KMS-11 (cell line): ENCODE results near the gene DEFB112.

ENCODE experiments used
- H2AFZ ChIP-seq: fragments of 200-600 bp; sonication (generic); 2 replicates; pipeline ENCODE4 v1.6.1; 2016; ENCODE audit warnings: antibody characterized with exemption, mixed run types, low read depth
- H3K27ac ChIP-seq: fragments of 200-600 bp; sonication (generic); 2 replicates; pipeline ENCODE4 v1.6.1; 2016; ENCODE audit warnings: mild to moderate bottlenecking, mixed run types
- H3K27me3 ChIP-seq: fragments of 200-600 bp; sonication (generic); 2 replicates; pipeline ENCODE4 v1.6.1; 2017; ENCODE audit warnings: mild to moderate bottlenecking, low read depth, mixed run types, moderate library complexity; ENCODE audit not compliant: insufficient read depth
- H3K36me3 ChIP-seq: fragments of 200-600 bp; sonication (generic); 2 replicates; pipeline ENCODE4 v1.6.1; 2017; ENCODE audit warnings: mild to moderate bottlenecking, mixed run types; ENCODE audit not compliant: insufficient read depth
- H3K4me1 ChIP-seq: fragments of 200-600 bp; sonication (generic); 2 replicates; pipeline ENCODE4 v1.6.1; 2016; ENCODE audit warnings: mild to moderate bottlenecking, low read depth, mixed run types; ENCODE audit not compliant: poor library complexity, severe bottlenecking
- H3K4me2 ChIP-seq: fragments of 200-600 bp; sonication (generic); 2 replicates; pipeline ENCODE4 v1.7.0; 2016; ENCODE audit warnings: mild to moderate bottlenecking, mixed run types
- H3K4me3 ChIP-seq: fragments of 200-600 bp; sonication (generic); IDR thresholded peaks from 2 replicates; pipeline ENCODE4 v1.6.1; 2017; ENCODE audit warnings: low read depth, low read length, mixed read lengths; ENCODE audit not compliant: insufficient read depth
- H3K79me2 ChIP-seq: fragments of 200-600 bp; sonication (generic); 2 replicates; pipeline ENCODE4 v1.6.1; 2016; ENCODE audit warnings: low read depth, mixed run types; ENCODE audit not compliant: insufficient read depth
- H3K9ac ChIP-seq: fragments of 200-600 bp; sonication (generic); 2 replicates; pipeline ENCODE4 v1.6.1; 2016; ENCODE audit warnings: mild to moderate bottlenecking, mixed run types
- H4K20me1 ChIP-seq: fragments of 200-600 bp; sonication (generic); 2 replicates; pipeline ENCODE4 v1.6.1; 2016; ENCODE audit warnings: mild to moderate bottlenecking, mixed run types; ENCODE audit not compliant: insufficient read depth
- TF ChIP-seq, protein P1 (sequence below): fragments of 200-600 bp; sonication (generic); conservative IDR thresholded peaks from 2 replicates; pipeline ENCODE4 v1.6.1; 2017; ENCODE audit warnings: low read depth, mild to moderate bottlenecking, antibody characterized with exemption, low read length, moderate library complexity, mixed read lengths

The DEFB112 gene

DNA sequence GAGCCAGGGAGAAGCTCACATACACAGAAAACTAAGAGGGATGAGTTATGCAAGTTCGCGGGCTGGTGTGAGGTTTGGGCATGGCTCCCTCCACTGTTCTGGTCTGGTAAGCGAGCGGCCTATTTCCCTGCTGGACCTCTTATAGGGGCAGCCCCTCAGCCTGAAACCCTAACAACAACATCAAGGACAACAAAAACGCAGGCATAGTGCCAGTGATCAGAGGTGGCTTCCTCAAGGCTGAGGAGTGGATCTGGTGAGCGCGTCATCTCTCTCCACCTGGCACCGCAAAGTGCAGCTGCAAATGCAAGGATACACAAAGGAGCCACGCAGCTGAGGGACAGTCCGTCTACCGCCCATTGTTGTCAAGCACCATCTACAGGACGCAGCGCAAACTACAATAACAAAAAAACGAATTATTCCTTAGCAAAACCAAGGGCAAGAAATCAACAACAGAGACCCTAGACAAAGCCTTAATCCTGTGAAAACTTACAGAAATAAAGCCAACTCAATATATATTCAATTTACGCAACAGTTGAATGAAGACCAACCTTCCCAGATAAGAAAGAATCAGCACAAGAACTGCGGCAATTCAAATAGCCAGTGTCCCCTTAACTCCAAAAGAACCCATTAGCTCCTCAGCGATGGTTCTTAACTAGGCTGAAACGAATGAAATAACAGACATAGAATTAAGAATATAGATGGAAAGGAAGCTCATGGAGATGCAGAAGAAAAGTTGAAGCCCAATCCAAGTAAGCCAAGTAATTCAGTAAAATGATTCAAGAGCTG, 18.8 kb downstream of the DEFB112 start:
- no peaks in the 10 kb centered on the region for H3K4me1 ChIP-seq
- no peak overlapping the region for H3K4me2 ChIP-seq
- no peaks in the 10 kb centered on the region for H3K27me3 ChIP-seq
- H2AFZ ChIP-seq, result no peak overlapping the region
- H3K4me3 ChIP-seq, result no peak overlapping the region
- TF ChIP-seq, protein P1, sequence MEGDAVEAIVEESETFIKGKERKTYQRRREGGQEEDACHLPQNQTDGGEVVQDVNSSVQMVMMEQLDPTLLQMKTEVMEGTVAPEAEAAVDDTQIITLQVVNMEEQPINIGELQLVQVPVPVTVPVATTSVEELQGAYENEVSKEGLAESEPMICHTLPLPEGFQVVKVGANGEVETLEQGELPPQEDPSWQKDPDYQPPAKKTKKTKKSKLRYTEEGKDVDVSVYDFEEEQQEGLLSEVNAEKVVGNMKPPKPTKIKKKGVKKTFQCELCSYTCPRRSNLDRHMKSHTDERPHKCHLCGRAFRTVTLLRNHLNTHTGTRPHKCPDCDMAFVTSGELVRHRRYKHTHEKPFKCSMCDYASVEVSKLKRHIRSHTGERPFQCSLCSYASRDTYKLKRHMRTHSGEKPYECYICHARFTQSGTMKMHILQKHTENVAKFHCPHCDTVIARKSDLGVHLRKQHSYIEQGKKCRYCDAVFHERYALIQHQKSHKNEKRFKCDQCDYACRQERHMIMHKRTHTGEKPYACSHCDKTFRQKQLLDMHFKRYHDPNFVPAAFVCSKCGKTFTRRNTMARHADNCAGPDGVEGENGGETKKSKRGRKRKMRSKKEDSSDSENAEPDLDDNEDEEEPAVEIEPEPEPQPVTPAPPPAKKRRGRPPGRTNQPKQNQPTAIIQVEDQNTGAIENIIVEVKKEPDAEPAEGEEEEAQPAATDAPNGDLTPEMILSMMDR, result no peak
- no peaks in the 10 kb centered on the region for H4K20me1 ChIP-seq
- no peak overlapping the region for H3K27ac ChIP-seq
- H3K36me3 ChIP-seq, result no peaks in the 10 kb centered on the region
- H3K79me2 ChIP-seq, result no peaks in the 10 kb centered on the region
- no peak overlapping the region for H3K9ac ChIP-seq

DNA sequence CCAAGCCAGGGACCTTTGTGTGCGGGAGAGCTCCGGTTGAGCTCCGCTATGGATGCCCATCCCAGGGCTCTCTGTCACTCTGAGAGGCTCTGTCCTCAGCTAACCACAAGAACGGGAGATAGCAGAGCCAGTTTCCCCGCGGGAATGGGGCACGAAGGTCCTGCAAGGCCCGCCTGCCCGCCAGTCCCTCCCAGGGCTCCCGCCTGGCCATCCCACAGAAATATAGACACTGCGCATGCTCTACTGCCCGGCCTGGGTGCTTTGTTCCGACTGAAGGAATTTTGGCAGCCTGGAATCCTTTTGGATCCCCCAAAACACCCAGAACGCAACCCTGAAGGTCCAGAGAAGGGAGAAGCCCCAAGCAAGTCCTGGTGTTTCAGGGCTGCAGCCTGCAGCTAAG, 19.4 kb downstream of the DEFB112 start:
- no peaks in the 10 kb centered on the region for H3K36me3 ChIP-seq
- no peaks in the 10 kb centered on the region for H3K4me1 ChIP-seq
- H4K20me1 ChIP-seq, result no peaks in the 10 kb centered on the region
- no peak overlapping the region for H3K4me2 ChIP-seq
- no peak overlapping the region for H3K27ac ChIP-seq
- no peak overlapping the region for H3K9ac ChIP-seq
- H2AFZ ChIP-seq, result no peak overlapping the region
- no peaks in the 10 kb centered on the region for H3K27me3 ChIP-seq
- TF ChIP-seq, protein P1, result no peak
- no peaks in the 10 kb centered on the region for H3K79me2 ChIP-seq
- no peak overlapping the region for H3K4me3 ChIP-seq

DNA sequence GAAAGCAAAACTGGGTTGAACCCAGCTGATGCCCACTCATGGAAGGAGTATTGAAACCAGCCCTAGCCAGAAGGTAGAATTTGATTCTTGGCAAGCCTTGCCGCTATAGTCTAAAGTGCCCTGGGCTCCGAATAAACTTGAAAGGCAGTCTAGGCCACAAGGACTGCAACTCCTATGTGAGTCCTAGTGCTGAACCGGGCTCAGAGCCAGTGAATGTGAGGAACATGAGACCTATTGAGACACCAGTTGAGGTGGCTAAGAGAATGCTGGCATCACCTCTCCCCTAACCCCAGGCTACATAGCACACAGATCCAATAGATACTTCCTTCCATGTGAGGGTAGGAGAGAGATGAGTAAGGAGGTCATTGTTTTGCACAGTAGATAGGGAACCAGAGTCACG, 24.5 kb downstream of the DEFB112 start:
- no peaks in the 10 kb centered on the region for H3K4me1 ChIP-seq
- H3K9ac ChIP-seq, result no peak overlapping the region
- no peaks in the 10 kb centered on the region for H3K79me2 ChIP-seq
- no peaks in the 10 kb centered on the region for H3K27me3 ChIP-seq
- H3K36me3 ChIP-seq, result no peaks in the 10 kb centered on the region
- no peak overlapping the region for H2AFZ ChIP-seq
- H3K4me2 ChIP-seq, result no peak overlapping the region
- H4K20me1 ChIP-seq, result no peaks in the 10 kb centered on the region
- H3K27ac ChIP-seq, result no peak overlapping the region
- no peak overlapping the region for H3K4me3 ChIP-seq
- TF ChIP-seq, protein P1, result no peak

DNA sequence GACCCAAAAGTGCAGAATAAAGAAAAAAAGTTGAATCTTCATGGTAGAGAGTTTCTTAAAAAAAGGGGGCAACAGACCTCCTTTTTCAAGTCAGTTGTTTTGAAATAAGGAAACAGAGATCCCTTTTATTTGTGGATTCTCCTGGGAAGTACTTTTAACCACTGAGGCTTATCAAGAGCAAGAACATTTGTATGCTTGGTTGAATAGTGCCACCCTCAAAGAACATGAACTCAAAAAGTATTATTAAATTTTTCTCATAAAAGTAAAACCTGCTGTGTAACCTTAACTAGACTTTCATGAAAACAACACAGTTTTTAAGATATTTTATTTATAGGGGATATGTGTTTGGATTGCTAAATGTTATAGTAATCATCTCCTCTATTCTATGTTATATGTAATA, 27.8 kb downstream of the DEFB112 start, which contains the start of gene DEFB110:
DEFB110 (minus strand) TSS at position 101 of the 400 bp plus-strand sequence; CDS start at position 42, 59 bp downstream.
- Histone ChIP-seq H3K4me2 (no peak within 1 kb of the TSS), H3K9ac (no peak within 1 kb of the TSS), H3K79me2 (no peaks in the 10 kb centered on the region), H3K4me3 (no peak within 1 kb of the TSS), H3K4me1 (no peaks in the 10 kb centered on the region), H3K27me3 (no peaks in the 10 kb centered on the region), H3K36me3 (no peaks in the 10 kb centered on the region), H3K27ac (no peak within 1 kb of the TSS), H2AFZ (no peak within 1 kb of the TSS), H4K20me1 (no peaks in the 10 kb centered on the region)
- TF ChIP-seq, protein P1, result no peak
